PFSK-1 (cell line): ENCODE results near the gene PHF1.

ENCODE experiments used
- POLR2AphosphoS5 ChIP-seq: IDR thresholded peaks from 2 replicates; pipeline ENCODE4 v1.6.1; 2012; ENCODE audit warnings: low read depth, mild to moderate bottlenecking, control low read depth, low read length, moderate library complexity
- REST ChIP-seq, 2 experiments: IDR thresholded peaks; 2 replicates each; pipeline versions ENCODE4 v1.6.1 to v1.8.0; 2011 to 2012; ENCODE audit warnings: low read depth in 2 of 2, low read length in 2 of 2, control low read depth in 1 of 2, inconsistent platforms in 1 of 2, mild to moderate bottlenecking in 1 of 2, moderate library complexity in 1 of 2; ENCODE audit not compliant: insufficient read depth in 1 of 2

- TF ChIP-seq POLR2AphosphoS5, result peak; percentile 20; the same call in 1 of the 2 replicates
- TF ChIP-seq REST (IDR thresholded peaks at IDR 0.05; ENCODE audit: insufficient read depth in 1 of 2, low read depth in 2 of 2, low read length in 2 of 2), result no peak
These were observed 6.5 kb downstream of the PHF1 start for GRCh38 chr6:33417128-33417902.
